ENCODE measurements around the gene FZR1.
"Not testable (repeated sequence)": the region's sequence is repeated elsewhere in the genome, so short reads cannot be mapped to it uniquely, and the experiment has no call there.

The FZR1 gene

DNA sequence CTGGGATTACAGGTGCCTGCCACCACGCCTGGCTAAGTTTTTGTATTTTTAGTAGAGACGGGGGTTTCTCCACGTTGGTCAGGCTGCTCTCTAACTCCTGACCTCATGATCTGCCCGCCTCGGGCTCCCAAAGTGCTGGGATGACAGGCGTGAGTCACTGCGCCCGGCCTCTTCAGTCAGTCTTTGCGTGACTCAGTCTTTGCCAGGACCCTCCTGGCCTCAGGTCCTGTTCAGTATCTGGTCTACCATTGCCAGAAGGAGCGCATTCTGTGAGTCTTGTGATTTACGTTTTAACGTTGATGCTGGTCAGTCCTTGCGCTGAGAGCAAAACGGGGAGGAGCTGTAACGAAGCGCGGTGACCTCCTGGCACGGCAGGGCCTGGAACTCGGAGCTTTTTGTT lies 59.0 kb downstream of the FZR1 start:
- no peak overlapping the region for H3K27ac Mint-ChIP-seq
- TF ChIP-seq, protein P1, sequence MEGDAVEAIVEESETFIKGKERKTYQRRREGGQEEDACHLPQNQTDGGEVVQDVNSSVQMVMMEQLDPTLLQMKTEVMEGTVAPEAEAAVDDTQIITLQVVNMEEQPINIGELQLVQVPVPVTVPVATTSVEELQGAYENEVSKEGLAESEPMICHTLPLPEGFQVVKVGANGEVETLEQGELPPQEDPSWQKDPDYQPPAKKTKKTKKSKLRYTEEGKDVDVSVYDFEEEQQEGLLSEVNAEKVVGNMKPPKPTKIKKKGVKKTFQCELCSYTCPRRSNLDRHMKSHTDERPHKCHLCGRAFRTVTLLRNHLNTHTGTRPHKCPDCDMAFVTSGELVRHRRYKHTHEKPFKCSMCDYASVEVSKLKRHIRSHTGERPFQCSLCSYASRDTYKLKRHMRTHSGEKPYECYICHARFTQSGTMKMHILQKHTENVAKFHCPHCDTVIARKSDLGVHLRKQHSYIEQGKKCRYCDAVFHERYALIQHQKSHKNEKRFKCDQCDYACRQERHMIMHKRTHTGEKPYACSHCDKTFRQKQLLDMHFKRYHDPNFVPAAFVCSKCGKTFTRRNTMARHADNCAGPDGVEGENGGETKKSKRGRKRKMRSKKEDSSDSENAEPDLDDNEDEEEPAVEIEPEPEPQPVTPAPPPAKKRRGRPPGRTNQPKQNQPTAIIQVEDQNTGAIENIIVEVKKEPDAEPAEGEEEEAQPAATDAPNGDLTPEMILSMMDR (IDR thresholded peaks at IDR 0.05; ENCODE audit: unreplicated experiment in 3 of 3), result no peak

DNA sequence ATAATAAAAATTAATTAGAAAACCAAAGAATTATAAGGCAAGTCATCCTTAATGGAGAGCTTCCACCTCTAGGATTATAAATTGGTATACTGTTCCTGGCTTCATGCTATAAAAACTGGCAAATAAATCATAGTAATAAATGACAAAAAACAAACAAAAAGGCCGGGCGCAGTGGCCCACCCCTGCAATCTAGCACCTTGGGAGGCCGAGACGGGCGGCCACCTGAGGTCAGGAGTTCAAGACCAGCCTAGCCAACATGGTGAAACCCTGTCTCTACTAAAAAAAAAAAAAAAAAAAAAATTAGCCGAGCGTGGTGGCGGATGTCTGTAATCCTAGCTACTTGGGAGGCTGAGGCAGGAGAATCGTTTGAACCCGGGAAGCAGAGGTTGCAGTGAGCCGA lies 63.9 kb downstream of the FZR1 start:
- not testable (repeated sequence) for H3K4me1 Mint-ChIP-seq; H3K4me3 Mint-ChIP-seq; H3K27ac Mint-ChIP-seq; H3K9me3 Mint-ChIP-seq; H3K27me3 Mint-ChIP-seq (ENCODE audit: low read depth); H3K36me3 Mint-ChIP-seq (ENCODE audit: low read depth)

More for the DNA sequence above, 59.0 kb downstream of the FZR1 start:
- no peaks in the 10 kb centered on the region for H3K36me3 Mint-ChIP-seq (ENCODE audit: low read depth)
- H3K9me3 Mint-ChIP-seq, result no peaks in the 10 kb centered on the region
- no peaks in the 10 kb centered on the region for H3K4me1 Mint-ChIP-seq
- H3K4me3 Mint-ChIP-seq, result no peak overlapping the region
- H3K27me3 Mint-ChIP-seq (ENCODE audit: low read depth), result no peaks in the 10 kb centered on the region

DNA sequence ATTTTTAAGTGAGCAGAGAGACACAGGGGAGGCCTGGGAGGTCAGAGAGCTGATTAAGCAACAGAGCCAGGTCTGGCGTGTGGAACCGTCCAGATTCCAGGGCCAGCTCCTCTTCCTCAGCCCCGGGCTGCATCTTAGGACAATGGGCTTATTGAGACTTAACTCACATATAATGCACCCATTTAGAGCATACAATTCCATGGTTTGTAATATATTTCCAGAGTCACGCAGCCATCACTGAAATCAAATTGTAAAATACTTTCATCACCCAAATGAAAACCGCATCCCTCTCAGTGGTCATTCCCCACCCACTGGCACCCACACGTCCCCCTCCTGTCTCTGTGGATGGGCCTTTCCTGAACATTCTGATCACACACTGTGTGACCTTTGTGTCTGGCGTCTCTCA lies 64.5 kb downstream of the FZR1 start:
- TF ChIP-seq, protein P1 (IDR thresholded peaks at IDR 0.05; ENCODE audit: unreplicated experiment in 3 of 3), result no peak
- peaks cover 11% of the 10 kb centered on the region for H3K27me3 Mint-ChIP-seq (ENCODE audit: low read depth)
- no peaks in the 10 kb centered on the region for H3K9me3 Mint-ChIP-seq
- peaks cover 13% of the 10 kb centered on the region for H3K4me1 Mint-ChIP-seq
- no peak overlapping the region for H3K27ac Mint-ChIP-seq
- H3K4me3 Mint-ChIP-seq, result no peak overlapping the region
- peaks cover 13% of the 10 kb centered on the region for H3K36me3 Mint-ChIP-seq (ENCODE audit: low read depth)

DNA sequence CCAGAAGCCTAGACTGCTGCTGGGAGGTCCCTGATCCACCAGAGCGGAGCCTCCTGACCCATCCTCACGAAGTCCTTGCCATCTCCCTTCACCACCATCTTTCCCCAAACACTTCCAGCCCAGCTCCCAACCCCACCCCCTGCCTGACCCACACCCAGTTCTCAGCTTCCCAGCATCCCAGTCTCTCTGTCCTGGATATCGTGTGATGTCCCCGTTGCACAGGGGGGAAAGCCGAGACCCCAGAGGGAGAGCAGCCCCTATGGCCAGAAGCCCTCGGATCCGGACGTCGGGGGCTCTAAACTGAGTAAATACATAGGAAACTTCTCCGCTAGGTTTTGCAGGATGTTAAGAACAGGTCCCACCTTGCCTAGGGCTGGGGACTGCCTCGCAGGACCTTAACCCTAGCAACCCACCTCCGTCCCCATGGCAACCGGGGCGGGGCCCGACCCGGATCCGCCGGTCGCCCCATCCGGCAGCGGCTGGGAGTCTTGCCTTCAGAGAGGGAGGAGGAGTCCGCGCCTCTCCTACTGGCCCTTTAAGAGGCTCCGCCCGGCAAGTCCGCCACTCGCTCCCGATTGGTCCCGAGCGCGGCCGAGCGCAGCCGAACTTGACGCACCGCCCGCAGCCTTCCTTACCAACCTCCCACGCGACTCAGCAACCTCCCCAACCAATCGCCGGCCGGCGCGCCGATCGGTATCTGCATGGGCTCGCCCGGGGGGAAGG lies 66.2 kb downstream of the FZR1 start:
- H3K4me1 Mint-ChIP-seq, result peaks cover 13% of the 10 kb centered on the region
- peak overlapping the region; percentile 74 to 86 (median 82) for H3K4me3 Mint-ChIP-seq
- TF ChIP-seq, protein P1 (IDR thresholded peaks at IDR 0.05; ENCODE audit: unreplicated experiment in 3 of 3), result no peak
- peaks cover 13% of the 10 kb centered on the region for H3K36me3 Mint-ChIP-seq (ENCODE audit: low read depth)
- peak overlapping the region in 1 of 3 experiments; percentile 16 for H3K27ac Mint-ChIP-seq
- no peaks in the 10 kb centered on the region for H3K9me3 Mint-ChIP-seq
- peaks cover 13% of the 10 kb centered on the region for H3K27me3 Mint-ChIP-seq (ENCODE audit: low read depth)

DNA sequence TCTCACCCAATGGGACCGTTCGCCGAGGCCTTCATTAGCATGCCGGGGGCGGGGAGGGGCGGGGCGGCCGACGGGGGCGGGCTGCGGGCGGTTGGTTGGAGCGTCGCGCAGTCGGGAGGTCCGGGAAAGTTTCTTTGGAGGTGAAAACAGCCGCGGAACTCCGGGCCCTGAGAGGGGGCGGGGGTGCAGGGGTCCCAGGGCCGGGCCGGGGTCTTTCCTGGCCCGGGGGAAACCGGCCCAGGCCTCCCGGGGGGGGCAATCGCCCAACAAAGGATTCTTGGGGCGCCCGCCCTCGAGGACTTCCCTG lies 66.7 kb downstream of the FZR1 start, which contains the start of gene HMG20B:
Gene HMG20B (plus strand): TSS at position 90 of the 307 bp plus-strand sequence. CDS start 366 bp downstream, outside the sequence.
- H3K9me3 Mint-ChIP-seq, result no peaks in the 10 kb centered on the region
- H3K4me1 Mint-ChIP-seq, result peaks cover 13% of the 10 kb centered on the region

DNA sequence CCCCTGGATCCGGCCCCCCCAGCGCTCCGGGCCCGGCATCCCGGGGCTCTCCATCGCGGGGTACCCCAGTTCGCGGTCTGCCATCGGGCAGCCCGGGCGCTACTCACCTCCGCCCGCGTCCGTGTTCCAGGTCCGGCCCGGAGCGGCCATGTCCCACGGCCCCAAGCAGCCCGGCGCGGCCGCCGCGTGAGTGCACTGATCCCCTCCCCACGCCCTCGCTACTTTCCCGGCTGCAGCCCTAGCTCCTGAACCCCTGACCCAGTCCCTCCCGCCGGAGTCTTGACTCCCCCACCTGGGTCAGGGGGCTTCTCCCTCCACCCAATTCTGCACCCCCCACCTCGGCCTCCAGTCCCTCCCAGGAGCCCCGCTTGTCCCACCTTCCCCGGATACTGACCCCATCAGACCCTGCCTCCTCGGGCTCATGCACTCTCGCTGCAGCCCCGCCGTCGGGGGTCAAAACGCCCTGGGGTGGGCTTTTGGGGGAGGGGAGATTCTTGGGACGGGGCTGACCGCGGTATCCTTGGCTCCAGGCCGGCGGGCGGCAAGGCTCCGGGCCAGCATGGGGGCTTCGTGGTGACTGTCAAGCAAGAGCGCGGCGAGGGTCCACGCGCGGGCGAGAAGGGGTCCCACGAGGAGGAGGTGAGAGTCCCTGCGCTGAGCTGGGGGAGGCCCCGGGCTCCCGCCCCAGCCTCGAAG lies 67.2 kb downstream of the FZR1 start:
- no peak overlapping the region for H3K27ac Mint-ChIP-seq
- no peaks in the 10 kb centered on the region for H3K9me3 Mint-ChIP-seq
- peak overlapping the region; percentile 82 to 86 (median 86) for H3K4me3 Mint-ChIP-seq
- TF ChIP-seq, protein P1 (IDR thresholded peaks at IDR 0.05; ENCODE audit: unreplicated experiment in 3 of 3), result no peak
- peaks cover 13% of the 10 kb centered on the region for H3K4me1 Mint-ChIP-seq
- H3K27me3 Mint-ChIP-seq (ENCODE audit: low read depth), result peaks cover 13% of the 10 kb centered on the region
- H3K36me3 Mint-ChIP-seq (ENCODE audit: low read depth), result peaks cover 13% of the 10 kb centered on the region

More for the DNA sequence above, 66.7 kb downstream of the FZR1 start, which contains the start of gene HMG20B:
- peaks cover 13% of the 10 kb centered on the region for H3K27me3 Mint-ChIP-seq (ENCODE audit: low read depth)
- H3K27ac Mint-ChIP-seq, result peak within 1 kb of the TSS in 2 of 3 experiments; percentile 16 to 46
- TF ChIP-seq, protein P1 (IDR thresholded peaks at IDR 0.05; ENCODE audit: unreplicated experiment in 3 of 3), result no peak
- H3K36me3 Mint-ChIP-seq (ENCODE audit: low read depth), result peaks cover 13% of the 10 kb centered on the region
- H3K4me3 Mint-ChIP-seq, result peak within 1 kb of the TSS; percentile 82 to 86 (median 86)
